BLaER1 (cell line): ENCODE data around the gene NEURL3.

ENCODE experiments used
- H3K27ac ChIP-seq: shearing (Covaris generic); formaldehyde crosslinking; 2 replicates; pipeline ENCODE4 v1.8.1; 2022
- H3K27me3 ChIP-seq: shearing (Covaris generic); formaldehyde crosslinking; 2 replicates; pipeline ENCODE4 v1.8.1; 2022
- H3K36me3 ChIP-seq: shearing (Covaris generic); formaldehyde crosslinking; 2 replicates; pipeline ENCODE4 v1.8.1; 2022
- H3K4me1 ChIP-seq: shearing (Covaris generic); formaldehyde crosslinking; 2 replicates; pipeline ENCODE4 v1.8.1; 2022
- H3K4me2 ChIP-seq: shearing (Covaris generic); formaldehyde crosslinking; 2 replicates; pipeline ENCODE4 v1.8.1; 2022
- H3K4me3 ChIP-seq: shearing (Covaris generic); formaldehyde crosslinking; 2 replicates; pipeline ENCODE4 v1.8.1; 2022
- H3K9ac ChIP-seq: shearing (Covaris generic); formaldehyde crosslinking; 2 replicates; pipeline ENCODE4 v1.8.1; 2022
- H3K9me3 ChIP-seq: shearing (Covaris generic); formaldehyde crosslinking; 2 replicates; pipeline ENCODE4 v1.8.1; 2022
- H4K20me1 ChIP-seq: shearing (Covaris generic); formaldehyde crosslinking; 2 replicates; pipeline ENCODE4 v1.8.1; 2022
- Cebpa-rat ChIP-seq: shearing (Covaris generic); IDR thresholded peaks from 2 replicates; pipeline ENCODE4 v1.8.1; 2022

Gene NEURL3

GRCh38 chr2:96523659-96524481, 18.7 kb upstream of the NEURL3 start:
- TF ChIP-seq Cebpa-rat, result no peak
- no peak overlapping the region for H3K9ac ChIP-seq
- H3K9me3 ChIP-seq, result peaks cover 14% of the 10 kb centered on the region
- no peaks in the 10 kb centered on the region for H4K20me1 ChIP-seq
- H3K4me2 ChIP-seq, result peak overlapping the region; percentile 92
- no peaks in the 10 kb centered on the region for H3K36me3 ChIP-seq
- no peak overlapping the region for H3K27ac ChIP-seq
- no peaks in the 10 kb centered on the region for H3K27me3 ChIP-seq
- no peak overlapping the region for H3K4me3 ChIP-seq
- H3K4me1 ChIP-seq, result peaks cover 62% of the 10 kb centered on the region

- H3K9me3 ChIP-seq, result peaks cover 23% of the 10 kb centered on the region
- H3K27me3 ChIP-seq, result no peaks in the 10 kb centered on the region
- no peak overlapping the region for H3K9ac ChIP-seq
- H4K20me1 ChIP-seq, result no peaks in the 10 kb centered on the region
- no peaks in the 10 kb centered on the region for H3K36me3 ChIP-seq
- H3K4me2 ChIP-seq, result peak overlapping the region; percentile 28
- peaks cover 50% of the 10 kb centered on the region for H3K4me1 ChIP-seq
- H3K27ac ChIP-seq, result peak overlapping the region; percentile 30; the same call in 1 of the 2 replicates
- no peak for TF ChIP-seq Cebpa-rat
- H3K4me3 ChIP-seq, result no peak overlapping the region
These were observed 17.4 kb upstream of the NEURL3 start for GRCh38 chr2:96522304-96523203.

GRCh38 chr2:96521219-96521618, 16.1 kb upstream of the NEURL3 start:
- H3K4me2 ChIP-seq, result no peak overlapping the region
- H3K4me1 ChIP-seq, result peaks cover 39% of the 10 kb centered on the region

GRCh38 chr2:96520697-96521096, 15.5 kb upstream of the NEURL3 start:
- TF ChIP-seq Cebpa-rat, result no peak

More at GRCh38 chr2:96521219-96521618, 16.1 kb upstream of the NEURL3 start:
- no peak for TF ChIP-seq Cebpa-rat
- H3K9me3 ChIP-seq, result peaks cover 36% of the 10 kb centered on the region
- no peaks in the 10 kb centered on the region for H3K36me3 ChIP-seq
- H3K27me3 ChIP-seq, result no peaks in the 10 kb centered on the region
- no peak overlapping the region for H3K9ac ChIP-seq
- H4K20me1 ChIP-seq, result no peaks in the 10 kb centered on the region
- H3K4me3 ChIP-seq, result no peak overlapping the region
- no peak overlapping the region for H3K27ac ChIP-seq

GRCh38 chr2:96520231-96520630, 15.1 kb upstream of the NEURL3 start:
- Histone ChIP-seq H3K36me3 (no peaks in the 10 kb centered on the region), H3K9ac (no peak overlapping the region), H3K4me2 (no peak overlapping the region), H3K27me3 (no peaks in the 10 kb centered on the region), H3K27ac (no peak overlapping the region), H3K4me3 (no peak overlapping the region), H3K4me1 (peaks cover 29% of the 10 kb centered on the region), H3K9me3 (peaks cover 45% of the 10 kb centered on the region), H4K20me1 (no peaks in the 10 kb centered on the region)
- TF ChIP-seq Cebpa-rat, result no peak

More at GRCh38 chr2:96520697-96521096, 15.5 kb upstream of the NEURL3 start:
- Histone ChIP-seq H3K4me1 (peaks cover 34% of the 10 kb centered on the region), H3K4me3 (no peak overlapping the region), H3K36me3 (no peaks in the 10 kb centered on the region), H3K27me3 (no peaks in the 10 kb centered on the region), H3K9me3 (peaks cover 42% of the 10 kb centered on the region), H3K27ac (no peak overlapping the region), H4K20me1 (no peaks in the 10 kb centered on the region), H3K4me2 (no peak overlapping the region), H3K9ac (no peak overlapping the region)

GRCh38 chr2:96517079-96517478, 11.9 kb upstream of the NEURL3 start:
- no peak overlapping the region for H3K4me2 ChIP-seq
- H3K9me3 ChIP-seq, result peaks cover 45% of the 10 kb centered on the region
- H3K36me3 ChIP-seq, result no peaks in the 10 kb centered on the region
- no peak for TF ChIP-seq Cebpa-rat
- H4K20me1 ChIP-seq, result no peaks in the 10 kb centered on the region
- H3K9ac ChIP-seq, result no peak overlapping the region
- H3K27ac ChIP-seq, result no peak overlapping the region
- H3K4me1 ChIP-seq, result no peaks in the 10 kb centered on the region
- H3K4me3 ChIP-seq, result no peak overlapping the region
- no peaks in the 10 kb centered on the region for H3K27me3 ChIP-seq

- no peaks in the 10 kb centered on the region for H3K27me3 ChIP-seq
- no peak for TF ChIP-seq Cebpa-rat
- H3K4me2 ChIP-seq, result no peak overlapping the region
These were observed 9.4 kb upstream of the NEURL3 start for GRCh38 chr2:96514521-96514920.

GRCh38 chr2:96512341-96512740, 7.2 kb upstream of the NEURL3 start:
- peaks cover 27% of the 10 kb centered on the region for H3K4me1 ChIP-seq

More at GRCh38 chr2:96514521-96514920, 9.4 kb upstream of the NEURL3 start:
- Histone ChIP-seq H3K27ac (no peak overlapping the region), H4K20me1 (no peaks in the 10 kb centered on the region), H3K9ac (no peak overlapping the region), H3K36me3 (no peaks in the 10 kb centered on the region), H3K4me1 (peaks cover 8% of the 10 kb centered on the region), H3K4me3 (no peak overlapping the region), H3K9me3 (peaks cover 36% of the 10 kb centered on the region)

GRCh38 chr2:96511851-96512250, 6.7 kb upstream of the NEURL3 start:
- Histone ChIP-seq H3K27ac (no peak overlapping the region), H3K4me3 (no peak overlapping the region), H3K4me2 (no peak overlapping the region), H3K36me3 (no peaks in the 10 kb centered on the region), H4K20me1 (no peaks in the 10 kb centered on the region), H3K9ac (no peak overlapping the region), H3K9me3 (peaks cover 15% of the 10 kb centered on the region), H3K27me3 (no peaks in the 10 kb centered on the region), H3K4me1 (peaks cover 27% of the 10 kb centered on the region)
- TF ChIP-seq Cebpa-rat, result no peak

More at GRCh38 chr2:96512341-96512740, 7.2 kb upstream of the NEURL3 start:
- H4K20me1 ChIP-seq, result no peaks in the 10 kb centered on the region
- peaks cover 20% of the 10 kb centered on the region for H3K9me3 ChIP-seq
- TF ChIP-seq Cebpa-rat, result no peak
- H3K27me3 ChIP-seq, result no peaks in the 10 kb centered on the region
- H3K4me2 ChIP-seq, result no peak overlapping the region
- H3K27ac ChIP-seq, result no peak overlapping the region
- no peaks in the 10 kb centered on the region for H3K36me3 ChIP-seq
- H3K4me3 ChIP-seq, result no peak overlapping the region
- no peak overlapping the region for H3K9ac ChIP-seq
